Measurements from ENCODE around the gene B3GNT2.

GRCh38 chr2:62263076-62263715 is 67.3 kb downstream of the B3GNT2 start:
- TF ChIP-seq CTCF (conservative IDR thresholded peaks at IDR 0.05) (no peak), ZFX (IDR thresholded peaks at IDR 0.05) (no peak)

All from C4-2B (cell line).